ENCODE results near the gene KTI12. TPM values are rescaled to one million over a fixed set of nuclear protein-coding genes. Genes with fewer than 3 reads are reported as not detected.
"Not testable (repeated sequence)": the region's sequence is repeated elsewhere in the genome, so short reads cannot be mapped to it uniquely, and the experiment has no call there.

KTI12 gene
- total RNA-seq, 1 donor from 2014 or later = 16.5 TPM

GRCh38 chr1:52032785-52033131 is 852 bp downstream of the KTI12 start:
- DNase-seq (ENCODE audit: low spot score) = no peak
- Mint-ChIP-seq H3K27ac (peak overlapping the region; percentile 90), H3K4me3 (ENCODE audit: low read depth) (peak overlapping the region; percentile 93), H3K36me3 (ENCODE audit: low read depth) (peaks cover 50% of the 10 kb centered on the region), H3K4me1 (ENCODE audit: low read depth) (peaks cover 30% of the 10 kb centered on the region), H3K9me3 (no peaks in the 10 kb centered on the region), H3K27me3 (ENCODE audit: low read depth) (no peaks in the 10 kb centered on the region)
- intact Hi-C loops (cut with micrococcal nuclease) = loop anchor here (1.0 kb wide), 1 partner anchor 23 kb away; the partner anchor contains the start of gene TXNDC12

GRCh38 chr1:52032124-52032784 is 1.4 kb downstream of the KTI12 start:
- H3K36me3 Mint-ChIP-seq (ENCODE audit: low read depth) = peaks cover 52% of the 10 kb centered on the region
- peak overlapping the region; percentile 93 for H3K4me3 Mint-ChIP-seq (ENCODE audit: low read depth)
- peaks cover 30% of the 10 kb centered on the region for H3K4me1 Mint-ChIP-seq (ENCODE audit: low read depth)
- DNase-seq (ENCODE audit: low spot score) = no peak
- peak overlapping the region; percentile 90 for H3K27ac Mint-ChIP-seq
- H3K27me3 Mint-ChIP-seq (ENCODE audit: low read depth) = no peaks in the 10 kb centered on the region
- H3K9me3 Mint-ChIP-seq = no peaks in the 10 kb centered on the region
- intact Hi-C loops (cut with micrococcal nuclease) = no loop called here

- H3K4me3 Mint-ChIP-seq (ENCODE audit: low read depth) = not testable (repeated sequence)
Measured at GRCh38 chr1:52028839-52029238, 4.8 kb downstream of the KTI12 start.

GRCh38 chr1:52028328-52028727 is 5.3 kb downstream of the KTI12 start:
- intact Hi-C loops (cut with micrococcal nuclease) = no loop called here
- H3K9me3 Mint-ChIP-seq = no peaks in the 10 kb centered on the region
- H3K36me3 Mint-ChIP-seq (ENCODE audit: low read depth) = peaks cover 66% of the 10 kb centered on the region
- no peak overlapping the region for H3K27ac Mint-ChIP-seq
- no peak for DNase-seq (ENCODE audit: low spot score)
- no peaks in the 10 kb centered on the region for H3K27me3 Mint-ChIP-seq (ENCODE audit: low read depth)
- no peak overlapping the region for H3K4me3 Mint-ChIP-seq (ENCODE audit: low read depth)
- H3K4me1 Mint-ChIP-seq (ENCODE audit: low read depth) = peaks cover 24% of the 10 kb centered on the region

More at GRCh38 chr1:52028839-52029238, 4.8 kb downstream of the KTI12 start:
- H3K27me3 Mint-ChIP-seq (ENCODE audit: low read depth); DNase-seq (ENCODE audit: low spot score); H3K9me3 Mint-ChIP-seq; H3K27ac Mint-ChIP-seq; intact Hi-C loops (cut with micrococcal nuclease): not testable (repeated sequence)
- peaks cover 66% of the 10 kb centered on the region for H3K36me3 Mint-ChIP-seq (ENCODE audit: low read depth)
- peaks cover 26% of the 10 kb centered on the region for H3K4me1 Mint-ChIP-seq (ENCODE audit: low read depth)

- no peak for DNase-seq (ENCODE audit: low spot score)
- intact Hi-C loops (cut with micrococcal nuclease) = no loop called here
- Mint-ChIP-seq H3K36me3 (ENCODE audit: low read depth) (peaks cover 61% of the 10 kb centered on the region), H3K9me3 (no peaks in the 10 kb centered on the region), H3K4me1 (ENCODE audit: low read depth) (peaks cover 10% of the 10 kb centered on the region), H3K27ac (no peak overlapping the region), H3K4me3 (ENCODE audit: low read depth) (no peak overlapping the region), H3K27me3 (ENCODE audit: low read depth) (no peaks in the 10 kb centered on the region)
Measured at GRCh38 chr1:52026278-52026677, 7.3 kb downstream of the KTI12 start.

GRCh38 chr1:52022133-52022532 is 11.5 kb downstream of the KTI12 start:
- no peaks in the 10 kb centered on the region for H3K27me3 Mint-ChIP-seq (ENCODE audit: low read depth)
- peaks cover 56% of the 10 kb centered on the region for H3K36me3 Mint-ChIP-seq (ENCODE audit: low read depth)
- no peak overlapping the region for H3K4me3 Mint-ChIP-seq (ENCODE audit: low read depth)
- H3K27ac Mint-ChIP-seq = no peak overlapping the region
- DNase-seq (ENCODE audit: low spot score) = no peak
- no peaks in the 10 kb centered on the region for H3K9me3 Mint-ChIP-seq
- H3K4me1 Mint-ChIP-seq (ENCODE audit: low read depth) = no peaks in the 10 kb centered on the region
- intact Hi-C loops (cut with micrococcal nuclease) = no loop called here

GRCh38 chr1:52008071-52008809 is 25.4 kb downstream of the KTI12 start:
- Mint-ChIP-seq H3K9me3 (no peaks in the 10 kb centered on the region), H3K27me3 (ENCODE audit: low read depth) (peaks cover 23% of the 10 kb centered on the region), H3K27ac (no peak overlapping the region), H3K4me3 (ENCODE audit: low read depth) (no peak overlapping the region), H3K4me1 (ENCODE audit: low read depth) (no peaks in the 10 kb centered on the region), H3K36me3 (ENCODE audit: low read depth) (no peaks in the 10 kb centered on the region)
- intact Hi-C loops (cut with micrococcal nuclease) = no loop called here
- DNase-seq (ENCODE audit: low spot score) = no peak

GRCh38 chr1:52007215-52008002 is 26.2 kb downstream of the KTI12 start:
- no peaks in the 10 kb centered on the region for H3K4me1 Mint-ChIP-seq (ENCODE audit: low read depth)
- H3K9me3 Mint-ChIP-seq = no peaks in the 10 kb centered on the region
- H3K27me3 Mint-ChIP-seq (ENCODE audit: low read depth) = peaks cover 23% of the 10 kb centered on the region
- DNase-seq (ENCODE audit: low spot score) = no peak
- intact Hi-C loops (cut with micrococcal nuclease) = no loop called here
- H3K27ac Mint-ChIP-seq = no peak overlapping the region
- H3K36me3 Mint-ChIP-seq (ENCODE audit: low read depth) = no peaks in the 10 kb centered on the region
- H3K4me3 Mint-ChIP-seq (ENCODE audit: low read depth) = no peak overlapping the region

GRCh38 chr1:52006081-52006553 is 27.5 kb downstream of the KTI12 start:
- H3K4me3 Mint-ChIP-seq (ENCODE audit: low read depth); DNase-seq (ENCODE audit: low spot score); H3K9me3 Mint-ChIP-seq; H3K36me3 Mint-ChIP-seq (ENCODE audit: low read depth); H3K4me1 Mint-ChIP-seq (ENCODE audit: low read depth); H3K27ac Mint-ChIP-seq; intact Hi-C loops (cut with micrococcal nuclease): not testable (repeated sequence)
- H3K27me3 Mint-ChIP-seq (ENCODE audit: low read depth) = peaks cover 23% of the 10 kb centered on the region

GRCh38 chr1:52005548-52005947 is 28.1 kb downstream of the KTI12 start:
- intact Hi-C loops (cut with micrococcal nuclease) = not testable (repeated sequence)

GRCh38 chr1:52003877-52004276 is 29.7 kb downstream of the KTI12 start:
- no peak overlapping the region for H3K27ac Mint-ChIP-seq
- H3K4me3 Mint-ChIP-seq (ENCODE audit: low read depth) = no peak overlapping the region
- H3K4me1 Mint-ChIP-seq (ENCODE audit: low read depth) = no peaks in the 10 kb centered on the region
- no peaks in the 10 kb centered on the region for H3K9me3 Mint-ChIP-seq
- intact Hi-C loops (cut with micrococcal nuclease) = no loop called here
- no peaks in the 10 kb centered on the region for H3K36me3 Mint-ChIP-seq (ENCODE audit: low read depth)
- DNase-seq (ENCODE audit: low spot score) = no peak
- H3K27me3 Mint-ChIP-seq (ENCODE audit: low read depth) = peaks cover 22% of the 10 kb centered on the region

More at GRCh38 chr1:52005548-52005947, 28.1 kb downstream of the KTI12 start:
- not testable (repeated sequence) for H3K36me3 Mint-ChIP-seq (ENCODE audit: low read depth); H3K9me3 Mint-ChIP-seq; DNase-seq (ENCODE audit: low spot score); H3K27ac Mint-ChIP-seq; H3K4me1 Mint-ChIP-seq (ENCODE audit: low read depth); H3K4me3 Mint-ChIP-seq (ENCODE audit: low read depth)
- H3K27me3 Mint-ChIP-seq (ENCODE audit: low read depth) = peaks cover 23% of the 10 kb centered on the region

- intact Hi-C loops (cut with micrococcal nuclease) = loop anchor here (1.0 kb wide), 1 partner anchor 105 kb away; no protein-coding TSS in a partner anchor
- Mint-ChIP-seq H3K4me1 (ENCODE audit: low read depth) (no peaks in the 10 kb centered on the region), H3K9me3 (no peaks in the 10 kb centered on the region), H3K27ac (no peak overlapping the region), H3K36me3 (ENCODE audit: low read depth) (no peaks in the 10 kb centered on the region), H3K4me3 (ENCODE audit: low read depth) (no peak overlapping the region), H3K27me3 (ENCODE audit: low read depth) (peaks cover 24% of the 10 kb centered on the region)
- DNase-seq (ENCODE audit: low spot score) = peak; percentile 29
Measured at GRCh38 chr1:52002038-52002917, 31.3 kb downstream of the KTI12 start.

All from activated T-helper 2 cell treated with anti-CD3 and anti-CD28 coated beads, Interferon-gamma antibody, Interleukin-2, Interleukin-4, amounts not matched to agents 10 μg/mL and 5 μg/mL and 100 μg/mL, durations not matched to agents 14 hours and 24 hours and 36 hours (primary cell).